Activated CD8-positive, alpha-beta memory T cell treated with anti-CD3 and anti-CD28 coated beads for 1 hour (primary cell): Measurements from ENCODE around the gene MS4A1.
"Not testable (repeated sequence)": the region's sequence is repeated elsewhere in the genome, so short reads cannot be mapped to it uniquely, and the experiment has no call there.

Source experiments
- DNase-seq, 2 donors: peaks; one replicate each; pipeline ENCODE4 v3.0.0-alpha.2; 2020; ENCODE audit warnings: low read depth in 1 of 2; ENCODE audit errors: extremely low read depth in 1 of 2

The MS4A1 gene

GRCh38 chr11:60502221-60502775, 46.7 kb downstream of the MS4A1 start:
- no peak for DNase-seq

- no peak for DNase-seq
Observed at GRCh38 chr11:60504219-60504905, 48.7 kb downstream of the MS4A1 start.

DNA sequence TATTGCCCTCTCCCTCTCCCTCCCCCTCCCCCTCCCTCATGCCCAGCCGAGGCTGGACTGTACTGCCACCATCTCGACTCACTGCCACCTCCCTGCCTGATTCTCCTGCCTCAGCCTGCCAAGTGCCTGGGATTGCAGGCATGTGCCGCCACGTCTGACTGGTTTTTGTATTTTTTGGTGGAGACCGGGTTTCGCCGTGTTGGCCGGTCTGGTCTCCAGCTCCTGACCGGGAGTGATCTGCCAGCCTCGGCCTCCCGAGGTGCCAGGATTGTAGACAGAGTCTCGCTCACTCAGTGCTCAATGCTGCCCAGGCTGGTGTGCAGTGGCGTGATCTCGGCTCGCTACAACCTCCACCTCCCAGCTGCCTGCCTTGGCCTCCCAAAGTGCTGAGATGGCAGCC, 54.0 kb downstream of the MS4A1 start:
- not testable (repeated sequence) for DNase-seq

DNA sequence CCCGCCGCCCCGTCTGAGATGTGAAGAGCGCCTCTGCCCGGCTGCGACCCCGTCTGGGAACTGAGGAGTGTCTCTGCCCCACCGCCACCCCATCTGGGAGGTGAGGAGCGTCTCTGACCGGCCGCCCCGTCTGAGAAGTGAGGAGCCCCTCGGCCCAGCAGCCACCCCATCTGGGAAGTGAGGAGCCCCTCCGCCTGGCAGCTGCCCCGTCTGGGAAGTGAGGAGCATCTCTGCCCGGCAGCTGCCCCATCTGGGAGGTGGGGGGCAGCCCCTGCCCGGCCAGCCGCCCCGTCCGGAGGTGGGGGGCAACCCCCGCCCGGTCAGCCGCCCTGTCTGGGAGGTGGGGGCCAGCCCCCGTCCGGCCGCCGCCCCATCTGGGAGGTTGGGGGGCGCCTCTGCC, 54.6 kb downstream of the MS4A1 start:
- DNase-seq = not testable (repeated sequence)

GRCh38 chr11:60511393-60511792, 55.7 kb downstream of the MS4A1 start:
- no peak for DNase-seq

DNA sequence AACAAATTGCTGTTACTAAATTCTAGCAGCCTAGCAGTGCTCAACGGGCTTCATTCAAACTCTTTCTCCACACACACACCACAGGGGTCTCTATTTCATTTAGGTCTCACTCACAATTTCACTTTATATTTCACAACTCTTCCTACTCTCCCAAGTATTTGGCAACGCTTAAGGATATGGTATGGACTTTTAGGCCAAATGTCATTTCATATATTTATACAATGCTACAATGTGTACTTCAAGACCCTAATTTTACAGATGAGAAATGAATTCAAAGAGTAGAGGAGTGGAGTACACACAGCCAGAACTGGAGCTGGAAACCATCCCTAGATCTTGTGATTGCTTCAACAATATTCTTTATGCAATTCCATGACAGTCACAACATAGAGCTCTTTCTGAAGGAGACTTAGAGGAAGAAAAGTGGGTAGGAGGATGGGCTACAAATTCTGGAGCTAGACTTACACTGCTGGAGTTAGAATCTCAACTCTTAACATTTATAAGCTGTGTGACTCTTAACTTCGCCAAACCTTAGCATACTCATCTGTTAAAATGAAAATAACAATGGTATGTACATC, 57.1 kb downstream of the MS4A1 start:
- no peak for DNase-seq

- no peak for DNase-seq
Observed at GRCh38 chr11:60513496-60514460, 58.1 kb downstream of the MS4A1 start.

- no peak for DNase-seq
Observed at GRCh38 chr11:60515144-60515855, 59.7 kb downstream of the MS4A1 start, which contains the start of gene MS4A13. Gene MS4A13 (plus strand): TSS chr11:60515392. CDS start chr11:60518084, 2,692 bp downstream.
